H9 (cell line): ENCODE results near the gene JAML. TPM values are rescaled to one million over a fixed set of nuclear protein-coding genes. Genes with fewer than 3 reads are reported as not detected.

ENCODE experiments used
- DNase-seq: peaks from one replicate; pipeline ENCODE4 v3.0.0-alpha.2; 2017
- H2AFZ ChIP-seq: one replicate; pipeline ENCODE4 v1.6.1; 2013; ENCODE audit warnings: mild to moderate bottlenecking, low read length, control low read depth, moderate library complexity
- H2AK5ac ChIP-seq: 2 replicates; pipeline ENCODE4 v1.6.1; 2013; ENCODE audit warnings: low read length, control low read depth, mixed read lengths; ENCODE audit not compliant: insufficient read length
- H2BK120ac ChIP-seq: one replicate; pipeline ENCODE4 v1.6.1; 2013; ENCODE audit warnings: low read depth, mild to moderate bottlenecking, low read length, control low read depth, inconsistent platforms; ENCODE audit not compliant: poor library complexity, severe bottlenecking
- H2BK12ac ChIP-seq: 2 replicates; pipeline ENCODE4 v1.6.1; 2013; ENCODE audit warnings: low read length, control low read depth, mixed read lengths, low read depth; ENCODE audit not compliant: insufficient read length
- H2BK15ac ChIP-seq: 2 replicates; pipeline ENCODE4 v1.6.1; 2013; ENCODE audit warnings: low read depth, low read length, control low read depth
- H2BK20ac ChIP-seq: one replicate; pipeline ENCODE4 v1.6.1; 2013; ENCODE audit warnings: low read depth, mild to moderate bottlenecking, low read length, control low read depth, inconsistent platforms; ENCODE audit not compliant: poor library complexity, severe bottlenecking
- H2BK5ac ChIP-seq: 2 replicates; pipeline ENCODE4 v1.6.1; 2013; ENCODE audit warnings: low read length, control low read depth, mixed read lengths; ENCODE audit not compliant: insufficient read length
- H3K14ac ChIP-seq: 2 replicates; pipeline ENCODE4 v1.6.1; 2013; ENCODE audit warnings: low read length, control low read depth; ENCODE audit not compliant: insufficient read depth
- H3K18ac ChIP-seq: 2 replicates; pipeline ENCODE4 v1.6.1; 2013; ENCODE audit warnings: low read depth, mild to moderate bottlenecking, mixed read lengths, low read length, control low read depth; ENCODE audit not compliant: insufficient read length
- H3K23ac ChIP-seq: 2 replicates; pipeline ENCODE4 v1.6.1; 2013; ENCODE audit warnings: low read length, control low read depth, mixed read lengths, low read depth; ENCODE audit not compliant: insufficient read length
- H3K23me2 ChIP-seq: 2 replicates; pipeline ENCODE4 v1.6.1; 2013; ENCODE audit warnings: low read depth, mild to moderate bottlenecking, mixed read lengths, low read length, control low read depth; ENCODE audit not compliant: insufficient read length, poor library complexity, severe bottlenecking
- H3K27ac ChIP-seq: 2 replicates; pipeline ENCODE4 v1.5.1; 2013; ENCODE audit warnings: low read length, control low read depth, mixed read lengths, low read depth; ENCODE audit not compliant: insufficient read length
- H3K27me3 ChIP-seq: 2 replicates; pipeline ENCODE4 v1.6.1; 2013; ENCODE audit warnings: low read length, control low read depth, inconsistent platforms; ENCODE audit not compliant: insufficient read depth
- H3K4ac ChIP-seq: 2 replicates; pipeline ENCODE4 v1.6.1; 2013; ENCODE audit warnings: low read depth, mild to moderate bottlenecking, control low read depth, inconsistent platforms, low read length, moderate library complexity
- H3K4me1 ChIP-seq: 2 replicates; pipeline ENCODE4 v1.6.1; 2013; ENCODE audit warnings: low read length, control low read depth, inconsistent platforms; ENCODE audit not compliant: insufficient read depth
- H3K4me2 ChIP-seq: 2 replicates; pipeline ENCODE4 v1.6.1; 2013; ENCODE audit warnings: low read length, control low read depth, mixed read lengths; ENCODE audit not compliant: insufficient read length, insufficient read depth
- H3K56ac ChIP-seq: 2 replicates; pipeline ENCODE4 v1.6.1; 2013; ENCODE audit warnings: low read depth, mild to moderate bottlenecking, mixed read lengths, low read length, control low read depth; ENCODE audit not compliant: insufficient read length
- H3K79me1 ChIP-seq: 2 replicates; pipeline ENCODE4 v1.6.1; 2013; ENCODE audit warnings: low read depth, mild to moderate bottlenecking, moderate library complexity, low read length, control low read depth, inconsistent platforms; ENCODE audit not compliant: insufficient read depth, poor library complexity, severe bottlenecking
- H3K79me2 ChIP-seq: 2 replicates; pipeline ENCODE4 v1.6.1; 2013; ENCODE audit warnings: low read length, control low read depth, inconsistent platforms; ENCODE audit not compliant: insufficient read depth
- H3K9ac ChIP-seq: 2 replicates; pipeline ENCODE4 v1.6.1; 2013; ENCODE audit warnings: low read length, control low read depth, mixed read lengths; ENCODE audit not compliant: insufficient read length; ENCODE audit errors: extremely low read depth
- H3K9me3 ChIP-seq: one replicate; pipeline ENCODE4 v1.6.1; 2013; ENCODE audit warnings: low read depth, low read length, inconsistent platforms; ENCODE audit not compliant: control insufficient read depth
- H3T11ph ChIP-seq: one replicate; pipeline ENCODE4 v1.6.1; 2013; ENCODE audit warnings: mild to moderate bottlenecking, low read length, control low read depth, inconsistent platforms
- H4K20me1 ChIP-seq: one replicate; pipeline ENCODE4 v1.6.1; 2013; ENCODE audit not compliant: control insufficient read depth, insufficient read length, insufficient read depth
- H4K5ac ChIP-seq: 2 replicates; pipeline ENCODE4 v1.6.1; 2013; ENCODE audit warnings: low read depth, mild to moderate bottlenecking, mixed read lengths, low read length, control low read depth; ENCODE audit not compliant: insufficient read length
- H4K8ac ChIP-seq: replicated peaks from 2 replicates; pipeline ENCODE4 v1.6.1; 2013; ENCODE audit warnings: low read length, control low read depth, mixed read lengths, low read depth; ENCODE audit not compliant: insufficient read length
- H4K91ac ChIP-seq: 2 replicates; pipeline ENCODE4 v1.6.1; 2013; ENCODE audit warnings: low read depth, mild to moderate bottlenecking, moderate library complexity, mixed read lengths, low read length, control low read depth; ENCODE audit not compliant: insufficient read length
- H3K27ac Mint-ChIP-seq, 3 experiments: 2 replicates in 2 of 3; 3 replicates in 1 of 3; pipeline ENCODE4 v1.8.0; 2020 to 2021; ENCODE audit warnings: mixed read lengths in 3 of 3, mild to moderate bottlenecking in 1 of 3, moderate library complexity in 1 of 3
- H3K27me3 Mint-ChIP-seq: 2 replicates; pipeline ENCODE4 v1.8.0; 2021; ENCODE audit warnings: low read depth, mild to moderate bottlenecking, moderate library complexity, mixed read lengths
- H3K36me3 Mint-ChIP-seq, 3 experiments: 2 replicates in 2 of 3; 3 replicates in 1 of 3; pipeline ENCODE4 v1.8.0; 2020 to 2021; ENCODE audit warnings: low read depth in 3 of 3, mixed read lengths in 3 of 3; ENCODE audit not compliant: insufficient read depth in 1 of 3
- H3K4me1 Mint-ChIP-seq, 2 experiments: 2 replicates each; pipeline ENCODE4 v1.8.0; 2020; ENCODE audit warnings: mixed read lengths in 2 of 2
- H3K4me3 Mint-ChIP-seq, 2 experiments: 2 replicates in 1 of 2; 3 replicates in 1 of 2; pipeline ENCODE4 v1.8.0; 2020 to 2021; ENCODE audit warnings: mild to moderate bottlenecking in 2 of 2, mixed read lengths in 2 of 2, moderate library complexity in 1 of 2
- H3K9me3 Mint-ChIP-seq, 2 experiments: 2 replicates in 1 of 2; 3 replicates in 1 of 2; pipeline ENCODE4 v1.8.0; 2020; ENCODE audit warnings: mild to moderate bottlenecking in 2 of 2, mixed read lengths in 2 of 2, moderate library complexity in 1 of 2
- WGBS: extraction: QIAGEN DNeasy Blood & Tissue Kit; methylation state at CpG from one replicate; pipeline ENCODE4 v1.1.7; 2013; ENCODE audit warnings: missing lambda C conversion rate, low lambda C conversion rate, mixed read lengths; ENCODE audit not compliant: insufficient read length; ENCODE audit errors: extremely low coverage; 5-methylcytosine and 5-hydroxymethylcytosine counted together
- total RNA-seq: library from RNA; stranded (reverse); gene quantifications from 2 replicates; pipeline ENCODE4 v1.2.1, GENCODE V29; 2021
- TF ChIP-seq, protein P1 (sequence below): fragments of 200-600 bp; sonication (generic); conservative IDR thresholded peaks from 3 replicates; pipeline ENCODE4 v1.8.0; 2021; ENCODE audit warnings: antibody characterized with exemption, mild to moderate bottlenecking

The JAML gene
- total RNA-seq, 1 experiment from 2014 or later = 0.48 TPM

DNA sequence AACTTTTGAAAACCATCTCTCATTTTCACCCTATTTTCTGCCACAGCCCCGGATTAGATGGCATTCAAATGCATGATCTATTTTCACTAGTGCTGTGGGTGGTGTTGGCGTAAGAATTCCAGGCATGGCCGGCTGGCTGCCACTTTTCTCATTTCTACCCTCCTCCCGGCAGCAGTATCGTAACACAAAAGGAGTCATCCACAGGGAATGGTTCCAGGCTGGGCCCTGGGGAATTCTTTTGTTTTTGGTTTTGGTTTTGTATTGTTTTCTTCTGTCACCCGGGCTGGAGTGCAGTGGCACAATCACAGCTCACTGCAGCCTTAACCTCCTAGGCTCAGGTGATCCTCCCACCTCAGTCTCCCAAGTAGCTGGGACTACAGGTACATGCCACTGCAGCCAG, 13.8 kb downstream of the JAML start:
- Histone ChIP-seq H2AK5ac (no peak overlapping the region), H3K27ac (no peak overlapping the region), H3K9me3 (no peaks in the 10 kb centered on the region), H3K4me2 (no peak overlapping the region), H3K14ac (no peak overlapping the region), H3T11ph (no peak overlapping the region), H2AFZ (no peak overlapping the region), H2BK12ac (no peak overlapping the region), H4K91ac (no peak overlapping the region), H3K9ac (no peak overlapping the region), H3K27me3 (no peaks in the 10 kb centered on the region), H3K23me2 (no peaks in the 10 kb centered on the region), H3K23ac (no peak overlapping the region), H4K5ac (no peak overlapping the region), H3K4ac (no peak overlapping the region), H2BK20ac (no peak overlapping the region), H4K8ac (no peak overlapping the region), H3K4me1 (peaks cover 29% of the 10 kb centered on the region), H2BK15ac (no peak overlapping the region), H3K56ac (no peak overlapping the region), H4K20me1 (no peaks in the 10 kb centered on the region), H2BK120ac (no peak overlapping the region), H3K79me1 (no peaks in the 10 kb centered on the region), H3K79me2 (no peaks in the 10 kb centered on the region), H3K18ac (no peak overlapping the region), H2BK5ac (no peak overlapping the region)
- H3K4me1 Mint-ChIP-seq = peaks cover 59 to 61% of the 10 kb centered on the region in 2 experiments
- no peak overlapping the region; a peak in 1 of 5 replicates for H3K4me3 Mint-ChIP-seq
- H3K9me3 Mint-ChIP-seq = peaks cover 0 to 6% of the 10 kb centered on the region in 2 experiments; a peak in 3 of 5 replicates
- peak overlapping the region in 2 of 3 experiments; percentile 47 to 91; a peak in 2 of 7 replicates for H3K27ac Mint-ChIP-seq
- TF ChIP-seq, protein P1, sequence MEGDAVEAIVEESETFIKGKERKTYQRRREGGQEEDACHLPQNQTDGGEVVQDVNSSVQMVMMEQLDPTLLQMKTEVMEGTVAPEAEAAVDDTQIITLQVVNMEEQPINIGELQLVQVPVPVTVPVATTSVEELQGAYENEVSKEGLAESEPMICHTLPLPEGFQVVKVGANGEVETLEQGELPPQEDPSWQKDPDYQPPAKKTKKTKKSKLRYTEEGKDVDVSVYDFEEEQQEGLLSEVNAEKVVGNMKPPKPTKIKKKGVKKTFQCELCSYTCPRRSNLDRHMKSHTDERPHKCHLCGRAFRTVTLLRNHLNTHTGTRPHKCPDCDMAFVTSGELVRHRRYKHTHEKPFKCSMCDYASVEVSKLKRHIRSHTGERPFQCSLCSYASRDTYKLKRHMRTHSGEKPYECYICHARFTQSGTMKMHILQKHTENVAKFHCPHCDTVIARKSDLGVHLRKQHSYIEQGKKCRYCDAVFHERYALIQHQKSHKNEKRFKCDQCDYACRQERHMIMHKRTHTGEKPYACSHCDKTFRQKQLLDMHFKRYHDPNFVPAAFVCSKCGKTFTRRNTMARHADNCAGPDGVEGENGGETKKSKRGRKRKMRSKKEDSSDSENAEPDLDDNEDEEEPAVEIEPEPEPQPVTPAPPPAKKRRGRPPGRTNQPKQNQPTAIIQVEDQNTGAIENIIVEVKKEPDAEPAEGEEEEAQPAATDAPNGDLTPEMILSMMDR = no peak
- H3K36me3 Mint-ChIP-seq = peaks cover 0 to 14% (median 0%) of the 10 kb centered on the region in 3 experiments; a peak in 3 of 7 replicates
- WGBS = no CpG with 5 or more reads among the region's 6 CpGs
- DNase-seq = peak; percentile 64
- peaks cover 3% of the 10 kb centered on the region for H3K27me3 Mint-ChIP-seq
